ENCODE data around the gene UBXN10. TPM values are rescaled to one million over a fixed set of nuclear protein-coding genes. Genes with fewer than 3 reads are reported as not detected.
A peak's percentile ranks its signal among the peaks of the same experiment; 100 is the strongest.

Gene UBXN10
- total and polyA plus RNA-seq, 2 of the 8 experiments (the other 6 are each of a cell fraction or from before 2014, with no cell fraction given), result 0.43 to 0.68 TPM

GRCh38 chr1:20165522-20165951, 20.4 kb upstream of the UBXN10 start:
- Histone ChIP-seq H3K4me3 (ENCODE audit: extremely low read depth in 1 of 4, insufficient read depth in 2 of 4, low read depth in 3 of 4, low read length in 4 of 4) (no peak overlapping the region), H3K23ac (ENCODE audit: insufficient read length) (no peak overlapping the region), H3K4me2 (ENCODE audit: insufficient read depth in 1 of 2, low read depth in 2 of 2, low read length in 2 of 2) (no peak overlapping the region), H2BK20ac (ENCODE audit: low read length) (no peak overlapping the region), H2AK5ac (ENCODE audit: low read depth, low read length) (peak overlapping the region; percentile 9; the same call in 1 of the 2 replicates), H2BK120ac (replicated peaks; ENCODE audit: low read depth, low read length) (no peak overlapping the region), H3K27me3 (replicated peaks in 1 of 4; ENCODE audit: control insufficient read depth in 3 of 4, extremely low read depth in 1 of 4, insufficient read depth in 3 of 4, low read length in 3 of 4) (no peaks in the 10 kb centered on the region), H2BK5ac (ENCODE audit: low read depth, low read length) (no peak overlapping the region), H2BK15ac (ENCODE audit: low read length) (no peak overlapping the region), H3K9me3 (ENCODE audit: insufficient read depth in 2 of 2, low read depth in 1 of 2, low read length in 1 of 2) (peaks cover 5 to 10% of the 10 kb centered on the region in 2 experiments), H3K9ac (replicated peaks in 1 of 4; ENCODE audit: extremely low read depth in 1 of 4, low read depth in 3 of 4, low read length in 3 of 4) (no peak overlapping the region), H3K23me2 (ENCODE audit: low read depth, low read length) (no peaks in the 10 kb centered on the region), H2BK12ac (ENCODE audit: low read depth, low read length) (peak overlapping the region; percentile 93; the same call in 1 of the 2 replicates), H3K36me3 (ENCODE audit: control insufficient read depth in 2 of 4, insufficient read depth in 4 of 4, low read length in 3 of 4) (no peaks in the 10 kb centered on the region), H4K91ac (replicated peaks; ENCODE audit: insufficient read length, low read length) (no peak overlapping the region), H2AFZ (ENCODE audit: low read length) (no peak overlapping the region), H3K79me2 (ENCODE audit: control insufficient read depth in 1 of 2, insufficient read depth in 2 of 2, low read length in 2 of 2) (no peaks in the 10 kb centered on the region), H3K79me1 (ENCODE audit: low read depth, low read length) (no peaks in the 10 kb centered on the region; the same call in 1 of the 2 replicates), H3K18ac (ENCODE audit: extremely low read depth, low read length) (peak overlapping the region; percentile 81; the same call in 1 of the 2 replicates), H3K4me1 (replicated peaks in 1 of 4; ENCODE audit: control insufficient read depth in 3 of 4, insufficient read depth in 4 of 4, low read length in 3 of 4) (peaks cover 0 to 5% (median 0%) of the 10 kb centered on the region in 4 experiments; a peak in 2 of 7 replicates), H4K5ac (ENCODE audit: insufficient read length, low read depth, low read length) (no peak overlapping the region), H4K8ac (ENCODE audit: extremely low read depth, insufficient read depth, low read length) (no peak overlapping the region), H4K20me1 (replicated peaks in 1 of 2; ENCODE audit: control insufficient read depth in 1 of 2, insufficient read depth in 2 of 2, low read length in 2 of 2) (peaks cover 0 to 1% of the 10 kb centered on the region in 2 experiments), H3K4ac (replicated peaks; ENCODE audit: insufficient read length, low read depth, low read length) (no peak overlapping the region), H3K14ac (ENCODE audit: insufficient read length) (no peak overlapping the region), H3K56ac (replicated peaks; ENCODE audit: insufficient read length, low read depth, low read length) (no peak overlapping the region), H3K27ac (ENCODE audit: low read depth, low read length) (no peak overlapping the region)
- TF ChIP-seq KDM1A (IDR thresholded peaks at IDR 0.05; ENCODE audit: borderline replicate concordance, low read length) (peak; percentile 48; the same call in 1 of the 2 replicates), CBX5 (IDR thresholded peaks at IDR 0.05; ENCODE audit: low read depth, low read length) (no peak), RAD21 (IDR thresholded peaks at IDR 0.05 in 1 of 2, conservative IDR thresholded peaks at IDR 0.05 in 1 of 2; ENCODE audit: low read depth in 2 of 2, low read length in 2 of 2) (peak; percentile 58 to 74), CTCF (IDR thresholded peaks at IDR 0.05; ENCODE audit: control extremely low read depth in 1 of 3, insufficient read depth in 1 of 3, low read depth in 1 of 3, low read length in 3 of 3) (peak; percentile 33 to 74 (median 65)), JUN (IDR thresholded peaks at IDR 0.05; ENCODE audit: low read depth, low read length) (peak; percentile 48; the same call in 1 of the 2 replicates), KDM4A (IDR thresholded peaks at IDR 0.05; ENCODE audit: low read depth, low read length, severe bottlenecking) (no peak)
- 86% methylated on average over 16 of the region's 16 CpGs; no CpG with 5 or more reads in 1 of the 2 experiments for WGBS, 2 experiments (ENCODE audit: extremely low coverage in 1 of 2, insufficient coverage in 1 of 2, insufficient read length in 1 of 2, insufficient replicate concordance in 2 of 2, low coverage in 1 of 2, low lambda C conversion rate in 2 of 2, missing lambda C conversion rate in 1 of 2)
- POLR2A ChIA-PET (ENCODE audit: partially characterized antibody), result no interaction called here
- FAIRE-seq (no peak), DNase-seq (ENCODE audit: low read depth in 1 of 2, low spot score in 2 of 2) (no peak)
- CTCF ChIA-PET (ENCODE audit: partially characterized antibody), result interaction anchor here (0.6 to 8.4 kb wide), 46 partner anchors 8 to 328 kb away, joined by 3 to 89 read pairs (median 5); partner anchors contain the start of genes PLA2G2A and PLA2G2D
